HG02943 (cell line): ENCODE measurements around the gene ADAM12.

Experiments
- ATAC-seq: cut with Tn5 transposase; IDR thresholded peaks from one replicate; pipeline ENCODE4 v1.9.1; 2021; ENCODE audit warnings: mild to moderate bottlenecking, low read depth, moderate library complexity; ENCODE audit not compliant: unreplicated experiment

The ADAM12 gene

GRCh38 chr10:126042906-126043305 lies 345.4 kb downstream of the ADAM12 start:
- ATAC-seq, result no peak

DNA sequence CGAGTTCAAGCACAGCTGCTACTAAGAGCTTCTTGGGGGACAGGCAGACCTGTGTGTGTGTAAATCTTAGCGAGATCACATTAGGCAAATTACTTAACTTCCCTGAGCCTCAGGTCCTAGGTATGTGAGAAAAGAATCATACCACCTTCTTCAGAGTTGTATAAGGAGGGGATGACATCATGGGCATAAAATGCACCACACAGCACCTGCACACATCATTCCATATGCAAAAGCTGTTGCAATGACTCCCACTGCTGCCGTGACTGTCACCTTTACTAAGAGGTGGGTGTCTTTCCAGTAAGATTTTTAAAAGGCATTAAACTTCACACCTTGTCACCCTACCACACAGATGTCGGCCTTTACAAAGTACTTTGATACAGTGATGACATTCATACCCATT lies 345.9 kb downstream of the ADAM12 start:
- ATAC-seq, result no peak

- peak; percentile 100 for ATAC-seq
Measured at GRCh38 chr10:126041804-126042231, 346.5 kb downstream of the ADAM12 start.

DNA sequence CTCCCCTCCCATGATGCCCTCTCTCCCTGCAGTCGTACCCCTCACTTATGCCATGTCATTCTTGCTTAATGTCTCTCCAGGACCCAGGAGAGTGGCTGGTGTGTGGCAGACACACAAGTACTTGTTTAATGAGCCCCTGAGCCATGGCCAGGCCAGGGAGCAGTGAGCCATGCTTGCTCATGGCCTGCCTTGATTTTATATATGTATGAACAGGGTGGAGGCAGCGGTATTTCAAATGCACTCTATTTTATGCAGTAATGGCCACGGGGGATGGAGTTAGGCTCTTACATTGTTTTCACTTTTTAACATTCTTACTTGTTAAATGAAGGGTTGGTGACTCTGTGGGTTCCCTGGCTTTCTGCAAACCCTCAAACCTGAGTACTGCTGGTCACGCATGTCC lies 347.2 kb downstream of the ADAM12 start:
- no peak for ATAC-seq

DNA sequence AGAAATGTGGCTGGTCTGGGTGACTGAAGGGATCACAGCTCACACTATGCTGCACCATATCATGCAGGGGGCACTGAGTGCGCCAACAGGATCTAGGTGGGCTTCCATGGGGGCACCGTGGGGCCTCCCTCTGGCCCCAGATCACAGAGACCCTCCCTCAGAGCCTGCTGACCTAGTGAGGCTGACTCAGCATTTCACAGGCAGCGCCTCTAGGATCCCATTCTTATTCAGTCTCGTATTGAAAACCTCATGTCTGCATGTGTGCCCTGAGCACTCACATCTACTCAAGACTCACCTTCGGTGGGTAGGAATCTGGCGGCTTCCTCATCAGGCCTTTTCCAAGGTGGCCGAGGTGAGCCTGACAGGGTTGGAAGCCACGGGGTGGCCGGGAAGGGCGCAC lies 350.3 kb downstream of the ADAM12 start:
- ATAC-seq, result no peak

DNA sequence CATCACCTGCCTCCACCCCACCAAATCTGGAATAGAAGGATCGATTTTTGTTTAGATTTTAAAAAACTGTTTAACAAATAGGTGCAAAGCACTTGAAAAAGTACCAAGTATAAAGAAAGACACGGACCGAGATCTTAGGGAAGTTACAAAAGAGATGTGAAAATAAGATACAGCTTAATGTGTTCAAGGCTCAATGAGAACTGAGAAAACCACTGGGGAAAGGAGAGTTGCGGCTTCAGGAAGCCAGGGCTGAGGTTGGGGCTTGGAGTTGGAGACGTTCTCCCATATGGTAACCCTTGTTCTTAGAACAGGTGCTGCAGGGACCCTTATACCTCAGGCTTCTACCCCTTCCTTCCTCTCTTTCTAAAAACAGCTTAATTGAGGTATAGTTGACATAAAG lies 351.8 kb downstream of the ADAM12 start:
- ATAC-seq, result no peak

DNA sequence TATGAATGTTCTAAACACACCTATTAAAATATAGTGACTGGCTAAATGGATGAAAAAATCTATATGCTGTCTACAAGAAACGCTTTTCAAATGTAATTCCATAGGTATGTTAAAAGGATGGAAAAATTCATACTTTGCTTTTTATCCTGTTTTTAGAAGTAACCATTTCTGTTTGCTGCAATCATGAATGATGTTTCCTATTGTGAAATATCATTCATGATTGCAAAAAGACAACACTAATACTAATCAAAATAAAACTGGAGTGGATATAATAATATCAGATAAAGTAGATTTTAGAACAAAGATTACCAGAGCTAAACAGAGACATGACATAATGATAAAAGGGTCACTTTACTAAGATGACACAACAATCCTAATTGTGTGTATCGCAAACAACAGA lies 353.7 kb downstream of the ADAM12 start:
- ATAC-seq, result no peak

DNA sequence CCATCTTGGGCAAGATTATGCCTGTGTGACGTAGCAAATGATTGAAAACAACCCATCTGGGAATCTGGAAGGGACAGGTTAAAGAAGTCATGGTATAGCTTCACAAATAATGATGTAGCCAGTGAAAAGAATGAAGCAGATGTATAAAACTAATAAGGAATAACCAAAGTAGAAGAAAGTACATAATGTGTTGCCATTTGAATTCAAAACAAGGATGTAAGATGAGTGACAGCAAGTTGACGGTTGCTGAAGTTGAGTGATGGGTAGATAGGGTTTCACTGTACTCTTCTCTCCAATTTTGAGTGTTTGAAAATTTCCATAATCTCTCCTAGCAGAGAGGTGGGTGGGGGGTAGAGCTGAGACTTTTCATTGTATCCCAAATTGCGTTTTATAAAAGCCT lies 358.3 kb downstream of the ADAM12 start:
- no peak for ATAC-seq

GRCh38 chr10:126027692-126028091 lies 360.6 kb downstream of the ADAM12 start:
- ATAC-seq, result no peak

DNA sequence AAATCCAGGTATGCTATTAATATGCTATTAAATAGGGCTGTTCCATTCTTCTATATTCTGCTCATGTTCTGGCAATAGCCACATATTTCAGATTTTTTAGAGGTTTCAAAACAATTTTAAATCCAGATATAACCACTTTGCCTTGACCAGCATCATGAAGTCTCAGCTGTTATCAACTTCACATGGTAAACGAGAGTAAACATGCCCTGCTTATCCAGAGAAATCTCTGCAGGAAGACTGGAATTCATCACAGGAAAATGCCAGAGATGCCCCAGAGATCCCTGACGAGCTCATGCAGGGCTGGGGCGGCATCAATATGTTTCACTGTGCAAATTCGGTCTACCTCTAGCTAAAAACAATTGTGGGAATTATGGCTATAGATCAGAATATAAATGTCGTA lies 365.4 kb downstream of the ADAM12 start:
- ATAC-seq, result no peak

DNA sequence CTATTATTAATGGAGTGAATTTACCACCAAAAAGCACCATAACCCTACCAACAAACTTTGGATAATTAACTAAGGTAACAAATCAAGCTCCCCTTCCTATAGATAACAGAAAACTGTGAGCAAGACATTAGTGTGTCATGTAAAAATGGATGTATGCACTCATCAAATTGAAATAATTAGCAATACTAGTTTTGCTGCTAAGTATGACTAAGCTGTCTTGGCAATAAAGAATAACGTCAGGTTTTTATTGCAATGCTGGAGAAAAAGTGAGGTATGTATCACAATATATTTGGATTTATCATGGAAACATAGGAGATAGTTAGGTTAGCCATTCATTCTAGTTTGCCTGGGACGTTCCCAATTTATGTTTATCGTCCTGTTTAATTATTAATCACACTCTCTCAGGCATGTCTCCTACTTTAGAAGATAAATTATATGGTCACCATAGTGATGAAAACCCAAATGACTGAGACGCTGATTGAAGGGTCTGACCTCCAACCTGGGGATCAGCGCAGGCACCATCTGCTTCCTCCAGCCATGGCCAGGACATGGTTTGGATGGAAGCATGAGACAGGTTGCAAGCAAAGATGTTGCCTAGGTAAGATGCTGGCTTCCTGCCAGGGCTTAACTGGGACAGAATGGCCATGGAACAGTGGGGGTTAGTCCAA lies 366.3 kb downstream of the ADAM12 start:
- no peak for ATAC-seq

GRCh38 chr10:126017961-126018560 lies 370.2 kb downstream of the ADAM12 start:
- ATAC-seq, result no peak

- ATAC-seq, result no peak
Measured at GRCh38 chr10:126016882-126017281, 371.4 kb downstream of the ADAM12 start.

DNA sequence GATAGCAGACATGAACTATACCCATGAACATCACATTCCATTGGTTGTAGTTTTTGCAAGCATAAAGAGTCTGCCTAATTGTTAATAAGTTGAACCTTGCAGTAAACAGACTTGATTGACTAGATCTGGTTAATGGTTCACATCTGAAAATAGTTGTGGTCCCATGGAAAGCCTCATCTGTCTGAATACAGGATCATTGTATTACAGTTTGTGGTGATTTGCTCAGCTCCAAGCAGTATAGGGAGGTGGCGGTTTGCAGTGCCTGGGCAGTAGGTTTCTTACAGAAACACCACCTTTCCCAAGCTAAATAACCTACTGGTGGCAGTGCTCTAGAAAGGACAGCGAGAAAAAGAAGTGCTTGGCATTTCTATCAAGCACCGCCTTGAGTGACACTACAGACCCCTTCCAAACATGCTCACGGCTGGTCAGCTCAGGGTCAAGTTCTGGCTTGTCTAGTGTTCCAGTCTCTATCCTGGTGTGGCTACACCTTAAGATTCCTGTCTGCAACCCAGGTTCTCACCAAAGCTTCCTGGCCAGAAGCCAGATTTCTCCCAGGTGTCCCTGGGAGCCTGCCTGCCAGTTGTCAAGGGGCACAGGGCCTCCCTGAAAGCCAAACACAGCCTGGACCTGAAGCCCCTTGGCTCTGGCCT lies 372.0 kb downstream of the ADAM12 start:
- no peak for ATAC-seq

GRCh38 chr10:126015413-126015812 lies 372.9 kb downstream of the ADAM12 start:
- ATAC-seq, result no peak

GRCh38 chr10:126014309-126014708 lies 374.0 kb downstream of the ADAM12 start:
- no peak for ATAC-seq

DNA sequence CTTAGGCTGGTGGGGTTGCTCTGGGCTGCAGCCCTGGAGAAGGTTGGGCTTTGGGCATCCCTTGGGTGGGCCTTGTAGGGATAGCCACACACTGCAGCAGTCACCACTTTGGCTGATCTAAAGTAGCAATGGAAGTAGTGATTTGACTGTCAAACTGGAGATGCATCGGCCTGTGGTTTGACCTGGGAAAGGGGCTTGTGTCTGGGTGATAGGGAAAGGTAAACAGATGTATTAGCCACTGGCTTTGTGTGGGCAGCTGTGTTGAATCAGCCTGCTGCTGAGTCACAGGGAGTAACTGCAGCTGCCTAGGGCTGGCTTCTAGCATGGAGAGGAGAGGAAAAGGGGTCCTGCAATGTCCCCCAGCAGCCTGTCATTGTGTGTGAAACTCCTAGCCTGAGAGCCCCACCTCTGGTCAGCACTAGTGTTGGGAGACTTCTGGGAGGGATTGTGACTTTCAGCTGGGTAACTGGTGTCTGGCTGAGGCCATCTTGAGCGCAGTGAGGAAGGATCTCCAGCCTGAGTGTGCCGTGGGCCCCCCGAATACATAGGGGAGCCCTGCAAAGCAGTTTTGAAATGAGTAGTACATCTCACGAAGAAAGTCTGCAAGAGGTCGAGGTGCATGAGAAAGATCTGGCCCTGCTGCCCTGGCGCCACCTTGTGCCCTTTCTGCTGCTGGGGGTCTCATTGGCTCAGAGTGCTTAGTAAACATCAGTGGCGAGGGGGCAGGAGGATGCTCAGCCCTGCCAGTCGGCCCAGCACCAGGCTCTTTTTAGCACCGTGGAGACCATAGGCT lies 374.6 kb downstream of the ADAM12 start:
- ATAC-seq, result no peak

DNA sequence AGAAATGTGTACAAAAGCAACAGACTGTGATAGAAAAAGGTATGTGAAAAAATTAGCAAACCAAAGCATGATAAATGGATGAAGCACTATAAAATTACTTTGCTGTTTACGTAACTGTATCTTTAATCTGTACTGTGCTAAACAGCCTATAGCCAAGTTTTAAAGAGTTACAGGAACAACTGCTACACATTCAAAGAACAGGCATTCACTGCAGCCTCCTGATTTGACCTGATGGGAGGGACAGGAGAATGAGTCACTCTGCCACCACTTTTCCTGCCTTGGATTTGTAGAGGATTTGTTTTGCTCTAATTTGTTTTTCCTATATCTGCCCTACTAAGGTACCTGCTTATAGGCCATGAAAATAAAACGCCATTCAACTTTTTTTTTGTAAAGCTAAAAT lies 375.8 kb downstream of the ADAM12 start:
- ATAC-seq, result no peak

- no peak for ATAC-seq
Measured at GRCh38 chr10:126011995-126012394, 376.3 kb downstream of the ADAM12 start.

DNA sequence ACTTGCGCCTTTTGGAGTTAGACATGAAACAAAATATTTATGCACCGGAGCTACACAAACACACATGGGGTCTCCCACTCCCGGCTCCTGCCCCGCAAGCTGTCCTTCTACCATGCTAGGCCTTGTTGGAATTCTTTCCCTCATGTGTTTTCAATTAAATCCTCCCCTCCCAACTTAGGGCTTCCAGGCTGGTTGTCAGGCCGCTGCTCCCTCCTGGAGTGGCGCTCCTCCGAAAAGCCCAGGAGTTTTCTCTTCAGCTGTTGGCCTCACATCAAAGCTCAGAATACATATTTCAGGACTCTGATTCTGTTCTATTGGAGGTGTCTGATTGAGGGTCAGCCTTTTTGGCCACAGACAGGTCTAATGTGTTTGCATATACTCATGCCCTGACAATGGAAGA lies 378.6 kb downstream of the ADAM12 start:
- no peak for ATAC-seq

- no peak for ATAC-seq
Measured at GRCh38 chr10:126006906-126007305, 381.4 kb downstream of the ADAM12 start.
